Small intestine (tissue), 7 donors: Measurements from ENCODE around the gene LRRC36. TPM values are rescaled to one million over a fixed set of nuclear protein-coding genes. Genes with fewer than 3 reads are reported as not detected.

ENCODE experiments used
- DNase-seq, 2 donors: peaks; one replicate each; pipeline versions ENCODE4 v3.0.0 to v3.0.0-alpha.2; 2013
- FAIRE-seq: peaks from 2 replicates; lab custom pipeline; 2012; peaks lifted over from hg19 to GRCh38; lab: Jason Lieb, UNC
- H3K27ac ChIP-seq, 3 donors: one replicate each; pipeline ENCODE4 v1.5.1; 2013; ENCODE audit warnings: low read length in 2 of 3, mild to moderate bottlenecking in 2 of 3, control low read depth in 1 of 3, inconsistent platforms in 1 of 3, low read depth in 1 of 3, moderate library complexity in 1 of 3
- H3K27me3 ChIP-seq, 3 donors: one replicate each; pipeline ENCODE4 v1.6.1; 2013; ENCODE audit warnings: low read length in 3 of 3, inconsistent platforms in 1 of 3; ENCODE audit not compliant: control insufficient read depth in 3 of 3, insufficient read depth in 3 of 3
- H3K36me3 ChIP-seq, 3 donors: one replicate each; pipeline ENCODE4 v1.6.1; 2013; ENCODE audit warnings: low read length in 3 of 3, inconsistent platforms in 1 of 3, low read depth in 1 of 3, mild to moderate bottlenecking in 1 of 3, moderate library complexity in 1 of 3; ENCODE audit not compliant: control insufficient read depth in 3 of 3, insufficient read depth in 2 of 3
- H3K4me1 ChIP-seq, 3 donors: one replicate each; pipeline ENCODE4 v1.6.1; 2013; ENCODE audit warnings: low read length in 2 of 3, inconsistent platforms in 1 of 3, low read depth in 1 of 3, mild to moderate bottlenecking in 1 of 3, moderate library complexity in 1 of 3; ENCODE audit not compliant: control insufficient read depth in 3 of 3, insufficient read depth in 2 of 3
- H3K4me3 ChIP-seq, 3 donors: one replicate each; pipeline ENCODE4 v1.5.1; 2013; ENCODE audit warnings: low read length in 3 of 3, control low read depth in 1 of 3, inconsistent platforms in 1 of 3, low read depth in 1 of 3, mild to moderate bottlenecking in 1 of 3, moderate library complexity in 1 of 3
- H3K9me3 ChIP-seq, 2 donors: one replicate each; pipeline ENCODE4 v1.6.1; 2013; ENCODE audit warnings: low read depth in 1 of 2, low read length in 1 of 2; ENCODE audit not compliant: control insufficient read depth in 2 of 2, insufficient read depth in 1 of 2
- WGBS, 3 donors: extraction: QIAGEN DNeasy Blood & Tissue Kit; methylation state at CpG; one replicate each; pipeline ENCODE4 v1.1.7; 2013; 5-methylcytosine and 5-hydroxymethylcytosine counted together
- polyA plus RNA-seq, 4 donors: library from polyadenylated mRNA; stranded (reverse) in 3 of 4; unstranded in 1 of 4; fragments of 200-250 nt in 3 of 4; fragments of 120-200 nt in 1 of 4; gene quantifications; one replicate each; pipeline versions ENCODE4 v1.2.1 to v1.2.3, GENCODE V29; 2013
- donor health status: healthy with polysubstance abuse.
- donor health status: control.
- donor health status: control.
- donor health status: Bipolar disorder and iron deficiency.
- donor health status: healthy.

LRRC36 gene
- polyA plus RNA-seq, 4 donors = 0.87 to 1.9 TPM; not detected in 2

DNA sequence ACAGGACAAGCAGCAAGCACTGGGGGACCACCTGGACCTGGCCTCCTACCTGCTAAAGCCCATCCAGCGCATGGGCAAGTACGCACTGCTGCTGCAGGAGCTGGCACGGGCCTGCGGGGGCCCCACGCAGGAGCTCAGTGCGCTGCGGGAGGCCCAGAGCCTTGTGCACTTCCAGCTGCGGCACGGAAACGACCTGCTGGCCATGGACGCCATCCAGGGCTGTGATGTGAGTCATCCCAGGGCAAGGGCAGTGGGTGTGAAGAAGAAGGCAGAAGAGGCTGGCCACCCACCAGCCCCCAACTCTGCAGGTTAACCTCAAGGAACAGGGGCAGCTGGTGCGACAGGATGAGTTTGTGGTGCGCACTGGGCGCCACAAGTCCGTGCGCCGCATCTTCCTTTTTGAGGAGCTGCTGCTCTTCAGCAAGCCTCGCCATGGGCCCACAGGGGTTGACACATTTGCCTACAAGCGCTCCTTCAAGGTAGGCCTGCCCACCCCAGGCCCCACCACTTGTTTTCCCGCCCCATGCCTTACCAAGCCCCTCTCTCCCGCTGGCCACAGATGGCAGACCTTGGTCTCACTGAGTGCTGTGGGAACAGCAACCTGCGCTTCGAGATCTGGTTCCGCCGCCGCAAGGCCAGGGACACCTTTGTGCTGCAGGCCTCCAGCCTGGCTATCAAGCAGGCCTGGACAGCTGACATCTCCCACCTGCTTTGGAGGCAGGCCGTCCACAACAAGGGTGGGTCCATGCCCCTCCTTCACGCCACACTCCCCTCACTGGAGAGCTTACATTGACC lies 40.0 kb upstream of the LRRC36 start:
- Histone ChIP-seq H3K27me3 (no peaks in the 10 kb centered on the region), H3K36me3 (peaks cover 0 to 39% (median 0%) of the 10 kb centered on the region in 3 donors), H3K27ac (no peak overlapping the region), H3K9me3 (no peaks in the 10 kb centered on the region), H3K4me1 (no peaks in the 10 kb centered on the region), H3K4me3 (no peak overlapping the region)
- FAIRE-seq (no peak), DNase-seq (no peak)
- WGBS, 3 donors = 92 to 95% (median 93%) methylated on average over 28 of the region's 28 CpGs

DNA sequence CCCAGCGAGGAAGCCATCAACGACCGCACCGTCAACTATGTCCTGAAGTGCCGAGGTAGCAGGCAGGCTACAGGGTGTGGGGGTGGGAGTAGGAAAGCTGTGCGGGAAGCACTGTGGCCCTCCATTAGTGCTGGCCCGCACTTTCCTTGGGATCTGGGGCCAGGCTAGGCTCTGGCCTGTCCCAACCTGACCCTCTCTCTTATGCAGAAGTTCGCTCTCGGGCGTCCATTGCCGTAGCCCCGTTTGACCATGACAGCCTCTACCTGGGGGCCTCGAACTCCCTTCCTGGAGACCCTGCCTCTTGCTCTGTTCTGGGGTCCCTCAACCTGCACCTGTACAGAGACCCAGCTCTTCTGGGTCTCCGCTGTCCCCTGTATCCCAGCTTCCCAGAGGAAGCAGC lies 38.7 kb upstream of the LRRC36 start:
- DNase-seq (no peak), FAIRE-seq (no peak)
- Histone ChIP-seq H3K36me3 (peaks cover 0 to 31% (median 0%) of the 10 kb centered on the region in 3 donors), H3K4me3 (no peak overlapping the region), H3K27me3 (no peaks in the 10 kb centered on the region), H3K4me1 (no peaks in the 10 kb centered on the region), H3K27ac (no peak overlapping the region), H3K9me3 (no peaks in the 10 kb centered on the region)
- WGBS, 3 donors = 95 to 97% (median 95%) methylated on average over 14 of the region's 14 CpGs

DNA sequence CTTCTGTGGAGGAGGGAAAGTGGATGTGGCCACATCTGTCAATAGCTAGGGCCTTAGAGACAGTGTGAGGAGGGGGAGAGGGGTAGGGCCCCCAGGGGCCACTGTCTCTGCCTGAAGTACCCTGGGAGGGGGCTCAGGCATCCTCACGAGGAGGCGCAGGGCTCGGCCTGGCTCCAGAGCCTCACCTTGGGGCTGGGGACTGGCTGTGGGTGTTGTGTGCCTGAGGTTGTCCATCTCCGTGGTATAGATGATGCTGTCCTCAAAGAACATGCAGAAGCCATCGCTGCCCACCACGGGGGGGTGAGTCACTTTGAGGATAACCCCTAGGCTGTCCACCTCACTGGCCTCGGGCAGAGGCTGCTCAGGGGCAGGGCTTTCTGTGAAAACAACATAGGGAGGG lies 35.2 kb upstream of the LRRC36 start:
- H3K27ac ChIP-seq = no peak overlapping the region
- 82 to 88% (median 88%) methylated on average over 5 to 7 of the region's 7 CpGs for WGBS, 3 donors
- no peaks in the 10 kb centered on the region for H3K27me3 ChIP-seq
- no peak overlapping the region for H3K4me3 ChIP-seq
- H3K36me3 ChIP-seq = peaks cover 0 to 16% (median 0%) of the 10 kb centered on the region in 3 donors
- DNase-seq (no peak), FAIRE-seq (no peak)
- no peaks in the 10 kb centered on the region for H3K9me3 ChIP-seq
- H3K4me1 ChIP-seq = no peaks in the 10 kb centered on the region

DNA sequence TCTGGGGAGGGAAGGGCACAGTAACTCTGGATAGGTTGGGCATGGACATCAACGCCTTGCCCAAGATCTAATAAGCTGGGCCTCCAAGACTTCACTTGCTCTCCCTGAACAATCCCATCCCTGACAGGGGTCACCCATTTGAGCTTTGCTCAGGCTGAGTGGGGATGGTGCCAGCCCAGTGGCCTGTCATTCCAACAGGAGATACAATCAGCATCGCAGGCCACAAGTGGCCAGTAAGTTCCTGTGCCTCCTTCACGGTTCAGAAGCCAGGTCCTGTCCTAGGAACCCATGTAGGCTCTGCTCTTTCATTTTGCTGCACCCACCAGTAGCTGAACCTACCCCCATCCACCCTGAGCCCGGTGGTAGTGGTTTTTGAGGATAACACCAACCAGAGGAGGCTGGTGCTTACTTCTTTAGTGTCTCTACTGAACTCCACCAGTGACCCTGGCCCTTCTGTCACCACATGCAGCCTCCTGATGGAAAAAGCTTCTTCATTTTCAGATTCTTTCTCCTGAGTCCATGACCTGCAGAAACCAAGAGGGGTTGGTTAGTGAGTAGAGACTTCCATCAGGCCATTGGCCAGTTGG lies 32.4 kb upstream of the LRRC36 start:
- Histone ChIP-seq H3K4me1 (no peaks in the 10 kb centered on the region), H3K27me3 (no peaks in the 10 kb centered on the region), H3K9me3 (no peaks in the 10 kb centered on the region), H3K4me3 (no peak overlapping the region), H3K36me3 (no peaks in the 10 kb centered on the region), H3K27ac (no peak overlapping the region)
- 74 to 89% (median 87%) methylated on average over 4 of the region's 4 CpGs for WGBS, 3 donors
- FAIRE-seq = no peak
- DNase-seq = no peak

DNA sequence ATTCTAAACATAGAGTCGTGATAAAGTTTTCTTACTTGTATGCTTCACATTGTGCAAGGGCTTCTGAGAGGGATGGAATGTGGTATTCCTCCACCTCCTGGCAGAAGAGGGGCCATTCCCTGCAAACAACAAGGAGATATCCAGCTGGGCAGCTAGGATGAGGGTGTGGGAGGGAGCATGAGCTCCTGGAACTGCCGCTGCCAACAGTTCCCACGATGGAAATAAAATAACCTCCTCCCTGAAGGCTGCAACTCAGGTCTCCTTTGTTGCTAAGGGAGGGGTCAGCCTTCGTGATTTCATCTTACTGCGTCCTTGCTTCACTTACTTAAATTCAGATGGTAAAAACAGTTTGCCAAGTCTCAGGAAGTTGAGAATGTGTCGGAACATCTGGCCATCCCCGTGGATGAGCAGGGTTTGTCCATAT lies 31.7 kb upstream of the LRRC36 start:
- Histone ChIP-seq H3K9me3 (no peaks in the 10 kb centered on the region), H3K27me3 (no peaks in the 10 kb centered on the region), H3K4me3 (no peak overlapping the region), H3K27ac (no peak overlapping the region), H3K36me3 (no peaks in the 10 kb centered on the region), H3K4me1 (no peaks in the 10 kb centered on the region)
- no peak for FAIRE-seq
- no peak for DNase-seq
- 59 to 74% (median 74%) methylated on average over 7 of the region's 7 CpGs for WGBS, 3 donors

DNA sequence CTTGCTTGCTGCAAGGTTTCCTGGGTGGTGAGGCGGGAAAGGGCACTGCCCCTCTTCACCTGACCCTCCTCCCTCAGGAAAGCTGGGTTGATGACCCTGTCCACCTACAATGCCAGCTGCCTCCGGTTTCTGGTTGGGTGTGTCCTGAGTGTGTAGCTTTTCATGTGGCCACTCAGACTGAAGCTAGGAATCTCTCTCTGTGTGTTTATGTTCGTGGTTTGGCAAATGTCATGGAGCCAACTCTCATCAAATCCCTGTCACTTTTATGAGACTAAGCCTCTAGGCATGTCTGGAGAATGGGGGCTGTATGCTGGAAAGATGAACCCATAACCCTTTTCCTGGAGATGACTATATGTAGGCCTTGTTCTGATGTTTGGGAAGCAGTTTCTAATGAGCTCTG lies 30.2 kb upstream of the LRRC36 start:
- no peak for FAIRE-seq
- DNase-seq = no peak
- 34 to 59% (median 49%) methylated on average over 3 of the region's 3 CpGs for WGBS, 3 donors

DNA sequence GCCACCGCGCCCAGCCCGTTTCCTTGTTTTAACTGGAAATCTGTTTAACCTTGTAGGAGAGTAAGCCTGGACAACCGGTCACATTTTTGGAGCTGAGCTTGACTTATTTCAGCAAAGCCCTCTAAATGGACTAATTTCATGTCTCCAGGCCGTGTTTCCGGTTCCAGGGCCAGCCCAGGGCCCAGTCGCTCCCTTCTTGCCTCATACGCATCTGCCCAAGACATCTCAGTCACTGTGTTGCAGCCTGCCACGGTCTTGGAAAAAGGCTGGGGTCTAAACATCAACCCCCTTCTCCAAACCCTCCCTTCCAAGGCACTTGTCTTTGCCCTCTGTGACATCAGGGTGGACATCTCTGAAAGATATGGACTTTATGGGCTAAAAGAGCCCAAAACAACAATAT lies 28.3 kb upstream of the LRRC36 start:
- H3K27ac ChIP-seq = no peak overlapping the region
- H3K36me3 ChIP-seq = no peaks in the 10 kb centered on the region
- H3K4me3 ChIP-seq = no peak overlapping the region
- 91 to 96% (median 94%) methylated on average over 9 of the region's 9 CpGs for WGBS, 3 donors
- no peaks in the 10 kb centered on the region for H3K9me3 ChIP-seq
- H3K27me3 ChIP-seq = no peaks in the 10 kb centered on the region
- no peak for FAIRE-seq
- H3K4me1 ChIP-seq = no peaks in the 10 kb centered on the region
- DNase-seq = no peak

More for the DNA sequence above, 30.2 kb upstream of the LRRC36 start:
- no peaks in the 10 kb centered on the region for H3K9me3 ChIP-seq
- no peak overlapping the region for H3K4me3 ChIP-seq
- H3K36me3 ChIP-seq = no peaks in the 10 kb centered on the region
- no peaks in the 10 kb centered on the region for H3K4me1 ChIP-seq
- no peaks in the 10 kb centered on the region for H3K27me3 ChIP-seq
- no peak overlapping the region for H3K27ac ChIP-seq

DNA sequence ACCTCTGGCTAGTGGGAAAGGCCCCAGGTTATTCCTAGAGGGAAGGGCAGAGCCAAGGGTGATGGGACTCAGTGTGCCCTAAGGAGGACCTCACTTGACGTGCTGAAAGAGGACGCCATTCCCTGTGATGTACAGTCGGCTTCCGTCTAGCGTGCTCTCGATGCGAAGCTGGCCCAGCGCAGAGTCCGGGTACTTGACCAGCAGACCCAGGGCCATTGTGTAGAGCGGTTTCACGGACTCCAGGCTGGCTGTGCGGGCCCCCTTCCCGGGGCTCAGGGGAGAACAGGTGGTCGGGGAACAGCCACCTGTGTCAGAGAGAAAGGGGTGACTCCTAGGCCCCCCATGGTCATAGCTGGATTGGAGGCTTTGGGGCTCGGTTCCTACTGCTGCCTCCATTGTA lies 27.3 kb upstream of the LRRC36 start:
- DNase-seq (no peak), FAIRE-seq (no peak)
- 91 to 93% (median 93%) methylated on average over 14 to 15 of the region's 15 CpGs for WGBS, 3 donors
- no peaks in the 10 kb centered on the region for H3K36me3 ChIP-seq
- H3K9me3 ChIP-seq = no peaks in the 10 kb centered on the region
- H3K4me1 ChIP-seq = no peaks in the 10 kb centered on the region
- no peak overlapping the region for H3K4me3 ChIP-seq
- H3K27ac ChIP-seq = no peak overlapping the region
- no peaks in the 10 kb centered on the region for H3K27me3 ChIP-seq
